ENCODE results near the gene GADD45A.

GADD45A gene

DNA sequence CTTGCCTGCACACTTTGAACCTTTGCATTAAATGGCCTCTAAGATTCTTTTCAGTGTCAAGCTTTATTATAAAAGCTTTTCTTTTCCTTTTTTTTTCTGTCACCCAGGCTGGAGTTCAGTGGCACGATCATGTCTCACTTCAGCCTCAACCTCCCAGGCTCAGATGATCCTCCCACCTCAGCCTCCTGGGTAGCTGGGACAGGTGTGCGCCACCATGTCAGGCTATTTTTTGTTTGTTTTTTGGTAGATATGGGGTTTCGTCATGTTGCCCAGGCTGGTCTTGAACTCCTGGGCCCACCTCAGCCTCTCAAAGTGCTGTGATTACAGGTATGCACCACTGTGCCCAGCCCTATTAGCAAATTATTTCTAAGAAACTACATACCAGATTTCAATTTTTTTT is 52.9 kb downstream of the GADD45A start:
- no peak overlapping the region for H3K27ac ChIP-seq (ENCODE audit: low read length)

More for the DNA sequence above, 52.9 kb downstream of the GADD45A start:
- Histone ChIP-seq H3K9me2 (replicated peaks; ENCODE audit: insufficient read depth, low read length) (no peaks in the 10 kb centered on the region), H3K4me1 (ENCODE audit: low read length) (peaks cover 27% of the 10 kb centered on the region), H3K4me2 (ENCODE audit: low read depth, low read length) (no peak overlapping the region), H3K79me2 (ENCODE audit: low read length) (no peaks in the 10 kb centered on the region), H3F3A (ENCODE audit: insufficient read depth, low read length) (peaks cover 3% of the 10 kb centered on the region), H4K20me1 (ENCODE audit: insufficient read depth, low read length) (no peaks in the 10 kb centered on the region), H3K27me3 (replicated peaks; ENCODE audit: insufficient read depth, low read length) (no peaks in the 10 kb centered on the region), H2AFZ (ENCODE audit: low read length) (no peak overlapping the region), H3K36me3 (replicated peaks; ENCODE audit: insufficient read depth, low read length) (no peaks in the 10 kb centered on the region), H3K9me3 (replicated peaks; ENCODE audit: insufficient read depth, low read length) (no peaks in the 10 kb centered on the region), H3K9ac (ENCODE audit: low read length) (no peak overlapping the region), H3K4me3 (ENCODE audit: low read length) (no peak overlapping the region)
- TF ChIP-seq EZH2phosphoT487 (IDR thresholded peaks at IDR 0.05; ENCODE audit: low read length) = no peak
- TF ChIP-seq, protein P1, sequence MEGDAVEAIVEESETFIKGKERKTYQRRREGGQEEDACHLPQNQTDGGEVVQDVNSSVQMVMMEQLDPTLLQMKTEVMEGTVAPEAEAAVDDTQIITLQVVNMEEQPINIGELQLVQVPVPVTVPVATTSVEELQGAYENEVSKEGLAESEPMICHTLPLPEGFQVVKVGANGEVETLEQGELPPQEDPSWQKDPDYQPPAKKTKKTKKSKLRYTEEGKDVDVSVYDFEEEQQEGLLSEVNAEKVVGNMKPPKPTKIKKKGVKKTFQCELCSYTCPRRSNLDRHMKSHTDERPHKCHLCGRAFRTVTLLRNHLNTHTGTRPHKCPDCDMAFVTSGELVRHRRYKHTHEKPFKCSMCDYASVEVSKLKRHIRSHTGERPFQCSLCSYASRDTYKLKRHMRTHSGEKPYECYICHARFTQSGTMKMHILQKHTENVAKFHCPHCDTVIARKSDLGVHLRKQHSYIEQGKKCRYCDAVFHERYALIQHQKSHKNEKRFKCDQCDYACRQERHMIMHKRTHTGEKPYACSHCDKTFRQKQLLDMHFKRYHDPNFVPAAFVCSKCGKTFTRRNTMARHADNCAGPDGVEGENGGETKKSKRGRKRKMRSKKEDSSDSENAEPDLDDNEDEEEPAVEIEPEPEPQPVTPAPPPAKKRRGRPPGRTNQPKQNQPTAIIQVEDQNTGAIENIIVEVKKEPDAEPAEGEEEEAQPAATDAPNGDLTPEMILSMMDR (IDR thresholded peaks at IDR 0.05; ENCODE audit: low read length) = no peak
- TF ChIP-seq EZH2 (optimal IDR thresholded peaks at IDR 0.05; ENCODE audit: low read depth, low read length) = no peak
- DNase-seq = no peak
